ENCODE measurements around the gene COL6A3.

DNA sequence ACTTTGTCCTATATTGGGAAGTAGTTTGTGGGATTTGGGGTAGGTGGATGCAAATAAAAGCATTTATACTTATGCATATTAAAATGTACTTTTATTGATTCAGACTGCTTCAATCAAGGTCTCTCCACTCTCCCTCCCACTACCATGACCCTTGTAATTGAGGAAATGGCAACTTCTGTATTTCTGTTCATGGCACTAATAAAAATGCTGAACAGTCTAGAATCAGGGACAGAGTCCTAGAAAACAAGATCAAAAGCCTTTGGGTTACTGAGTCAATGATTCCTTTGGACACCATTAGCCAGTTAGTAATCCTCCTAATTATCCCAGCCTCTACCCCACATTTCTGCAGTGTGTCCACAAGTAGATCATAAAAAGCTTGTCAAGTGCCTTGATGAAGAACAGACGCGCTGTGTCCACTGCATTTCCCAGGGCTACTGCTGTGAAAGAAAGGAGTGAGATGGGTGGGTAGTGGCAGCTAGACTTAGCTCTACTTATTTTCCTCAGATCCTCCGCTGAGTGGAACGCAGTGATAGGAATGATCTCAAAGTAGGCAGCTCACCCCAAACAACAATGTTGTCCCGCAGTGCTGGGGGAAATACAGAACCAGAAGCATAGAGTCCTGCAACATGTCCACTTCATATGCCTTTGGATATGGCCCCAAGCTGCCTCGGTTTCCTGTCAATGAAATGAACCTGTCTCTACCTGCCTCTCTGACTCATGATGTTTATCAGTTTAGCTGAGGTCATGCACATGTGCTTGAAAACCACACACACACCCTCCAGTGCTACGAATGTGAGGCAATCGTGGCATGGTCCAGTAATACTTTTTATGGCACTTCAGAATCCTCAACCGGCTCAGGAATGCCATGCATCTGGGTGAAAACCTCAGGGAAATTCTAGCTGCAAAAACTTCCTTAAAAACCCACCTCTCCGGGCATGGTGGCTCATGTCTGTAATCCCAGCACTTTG is 115.5 kb downstream of the COL6A3 start:
- TF ChIP-seq, protein P1, sequence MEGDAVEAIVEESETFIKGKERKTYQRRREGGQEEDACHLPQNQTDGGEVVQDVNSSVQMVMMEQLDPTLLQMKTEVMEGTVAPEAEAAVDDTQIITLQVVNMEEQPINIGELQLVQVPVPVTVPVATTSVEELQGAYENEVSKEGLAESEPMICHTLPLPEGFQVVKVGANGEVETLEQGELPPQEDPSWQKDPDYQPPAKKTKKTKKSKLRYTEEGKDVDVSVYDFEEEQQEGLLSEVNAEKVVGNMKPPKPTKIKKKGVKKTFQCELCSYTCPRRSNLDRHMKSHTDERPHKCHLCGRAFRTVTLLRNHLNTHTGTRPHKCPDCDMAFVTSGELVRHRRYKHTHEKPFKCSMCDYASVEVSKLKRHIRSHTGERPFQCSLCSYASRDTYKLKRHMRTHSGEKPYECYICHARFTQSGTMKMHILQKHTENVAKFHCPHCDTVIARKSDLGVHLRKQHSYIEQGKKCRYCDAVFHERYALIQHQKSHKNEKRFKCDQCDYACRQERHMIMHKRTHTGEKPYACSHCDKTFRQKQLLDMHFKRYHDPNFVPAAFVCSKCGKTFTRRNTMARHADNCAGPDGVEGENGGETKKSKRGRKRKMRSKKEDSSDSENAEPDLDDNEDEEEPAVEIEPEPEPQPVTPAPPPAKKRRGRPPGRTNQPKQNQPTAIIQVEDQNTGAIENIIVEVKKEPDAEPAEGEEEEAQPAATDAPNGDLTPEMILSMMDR (conservative IDR thresholded peaks at IDR 0.05): no peak
- TF ChIP-seq ZFX (IDR thresholded peaks at IDR 0.05): no peak
